Measurements from ENCODE around the gene SGMS2.
"Not testable (repeated sequence)": the region's sequence is repeated elsewhere in the genome, so short reads cannot be mapped to it uniquely, and the experiment has no call there.

The SGMS2 gene

GRCh38 chr4:107916623-107917022 lies 91.9 kb downstream of the SGMS2 start:
- no peak for DNase-seq

GRCh38 chr4:107917500-107917899 lies 92.8 kb downstream of the SGMS2 start:
- no peak for DNase-seq

GRCh38 chr4:107922486-107923473 lies 98.0 kb downstream of the SGMS2 start:
- DNase-seq = no peak

- DNase-seq = not testable (repeated sequence)
These were observed 101.0 kb downstream of the SGMS2 start for GRCh38 chr4:107925713-107926112.

GRCh38 chr4:107926875-107927274 lies 102.1 kb downstream of the SGMS2 start:
- not testable (repeated sequence) for DNase-seq

GRCh38 chr4:107930821-107931774 lies 106.4 kb downstream of the SGMS2 start, which contains the start of gene CYP2U1:
Gene CYP2U1 (plus strand): TSS chr4:107931549. CDS start chr4:107931644, 95 bp downstream.
- DNase-seq = peak; percentile 89

GRCh38 chr4:107931775-107932321 lies 107.1 kb downstream of the SGMS2 start:
- no peak for DNase-seq

- no peak for DNase-seq
These were observed 110.5 kb downstream of the SGMS2 start for GRCh38 chr4:107935246-107935645.

- no peak for DNase-seq
These were observed 112.3 kb downstream of the SGMS2 start for GRCh38 chr4:107937040-107937439.

- DNase-seq = no peak
These were observed 114.6 kb downstream of the SGMS2 start for GRCh38 chr4:107939307-107939706.

- DNase-seq = no peak
These were observed 121.1 kb downstream of the SGMS2 start for GRCh38 chr4:107945809-107946208.

- DNase-seq = no peak
These were observed 126.2 kb downstream of the SGMS2 start for GRCh38 chr4:107950746-107951540.

- DNase-seq = no peak
These were observed 126.8 kb downstream of the SGMS2 start for GRCh38 chr4:107951551-107951950.

GRCh38 chr4:107956011-107956410 lies 131.3 kb downstream of the SGMS2 start:
- no peak for DNase-seq
